ENCODE data around the gene MYBPC1.

Gene MYBPC1

DNA sequence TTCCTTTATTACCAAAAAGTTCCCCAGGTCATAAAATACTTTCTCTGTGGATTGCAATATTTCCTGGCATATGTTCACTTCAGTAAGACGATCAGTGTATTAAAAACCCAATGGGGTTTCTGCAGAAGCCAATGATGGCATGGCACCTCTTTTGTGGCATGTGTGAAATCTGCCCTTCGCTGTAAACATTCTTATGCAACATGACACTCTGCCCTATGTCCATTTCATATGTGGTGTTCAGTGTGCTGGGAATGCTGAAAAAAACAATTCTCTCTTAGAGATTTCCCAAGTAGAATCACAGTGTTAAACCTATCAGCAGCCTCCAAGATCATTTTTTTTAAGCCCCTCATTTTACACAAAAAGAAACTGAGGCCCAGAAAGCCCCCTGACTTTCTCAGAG lies 2.3 kb upstream of the MYBPC1 start:
- H3K79me2 ChIP-seq (ENCODE audit: insufficient read depth, low read length) = no peaks in the 10 kb centered on the region
- no peak overlapping the region for H2AFZ ChIP-seq (ENCODE audit: low read depth, low read length, severe bottlenecking)
- no peak for TF ChIP-seq EZH2phosphoT487 (conservative IDR thresholded peaks at IDR 0.05; ENCODE audit: low read length)
- TF ChIP-seq, protein P1, sequence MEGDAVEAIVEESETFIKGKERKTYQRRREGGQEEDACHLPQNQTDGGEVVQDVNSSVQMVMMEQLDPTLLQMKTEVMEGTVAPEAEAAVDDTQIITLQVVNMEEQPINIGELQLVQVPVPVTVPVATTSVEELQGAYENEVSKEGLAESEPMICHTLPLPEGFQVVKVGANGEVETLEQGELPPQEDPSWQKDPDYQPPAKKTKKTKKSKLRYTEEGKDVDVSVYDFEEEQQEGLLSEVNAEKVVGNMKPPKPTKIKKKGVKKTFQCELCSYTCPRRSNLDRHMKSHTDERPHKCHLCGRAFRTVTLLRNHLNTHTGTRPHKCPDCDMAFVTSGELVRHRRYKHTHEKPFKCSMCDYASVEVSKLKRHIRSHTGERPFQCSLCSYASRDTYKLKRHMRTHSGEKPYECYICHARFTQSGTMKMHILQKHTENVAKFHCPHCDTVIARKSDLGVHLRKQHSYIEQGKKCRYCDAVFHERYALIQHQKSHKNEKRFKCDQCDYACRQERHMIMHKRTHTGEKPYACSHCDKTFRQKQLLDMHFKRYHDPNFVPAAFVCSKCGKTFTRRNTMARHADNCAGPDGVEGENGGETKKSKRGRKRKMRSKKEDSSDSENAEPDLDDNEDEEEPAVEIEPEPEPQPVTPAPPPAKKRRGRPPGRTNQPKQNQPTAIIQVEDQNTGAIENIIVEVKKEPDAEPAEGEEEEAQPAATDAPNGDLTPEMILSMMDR (IDR thresholded peaks at IDR 0.05; ENCODE audit: insufficient read depth, low read length, poor library complexity, severe bottlenecking) = no peak
- H3F3A ChIP-seq (ENCODE audit: insufficient read depth) = no peaks in the 10 kb centered on the region
- H4K20me1 ChIP-seq (ENCODE audit: low read depth, low read length) = no peaks in the 10 kb centered on the region
- H3K27ac ChIP-seq (ENCODE audit: low read depth, low read length) = no peak overlapping the region
- H3K4me3 ChIP-seq (ENCODE audit: insufficient read depth, low read length, poor library complexity, severe bottlenecking) = no peak overlapping the region
- H3K9me3 ChIP-seq (ENCODE audit: insufficient read depth, low read length) = no peaks in the 10 kb centered on the region
- H3K4me2 ChIP-seq (ENCODE audit: low read depth, low read length, poor library complexity, severe bottlenecking) = no peak overlapping the region
- no peaks in the 10 kb centered on the region for H3K27me3 ChIP-seq (ENCODE audit: low read length)
- H3K36me3 ChIP-seq (ENCODE audit: low read length) = no peaks in the 10 kb centered on the region
- no peaks in the 10 kb centered on the region for H3K9me2 ChIP-seq (replicated peaks; ENCODE audit: insufficient read depth, low read length)
- H3K9ac ChIP-seq (ENCODE audit: low read length) = no peak overlapping the region

DNA sequence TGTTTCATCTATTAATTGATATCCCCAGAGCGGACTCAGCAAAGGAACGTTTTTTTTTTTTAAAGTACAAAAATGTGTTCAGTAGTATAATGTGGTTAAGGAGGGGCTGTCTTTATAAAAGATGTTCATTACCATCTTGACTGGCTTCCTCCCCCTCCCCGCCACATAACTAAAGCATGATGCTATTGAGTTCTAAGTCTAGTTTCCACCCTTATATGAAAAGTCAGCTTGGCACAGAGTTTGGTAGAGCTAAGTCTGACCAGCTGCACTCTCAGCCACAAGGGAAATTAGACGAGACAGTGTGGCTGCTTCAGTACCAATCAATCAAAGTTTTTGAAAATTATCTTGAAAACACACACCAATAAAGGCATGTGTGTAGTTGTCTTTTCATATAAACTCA lies 1.9 kb upstream of the MYBPC1 start:
- Histone ChIP-seq H3K4me2 (ENCODE audit: low read depth, low read length, poor library complexity, severe bottlenecking) (no peak overlapping the region), H3K36me3 (ENCODE audit: low read length) (no peaks in the 10 kb centered on the region), H3F3A (ENCODE audit: insufficient read depth) (no peaks in the 10 kb centered on the region), H3K9ac (ENCODE audit: low read length) (no peak overlapping the region), H3K4me3 (ENCODE audit: insufficient read depth, low read length, poor library complexity, severe bottlenecking) (no peak overlapping the region), H3K79me2 (ENCODE audit: insufficient read depth, low read length) (no peaks in the 10 kb centered on the region), H3K27me3 (ENCODE audit: low read length) (no peaks in the 10 kb centered on the region), H3K27ac (ENCODE audit: low read depth, low read length) (no peak overlapping the region), H3K9me3 (ENCODE audit: insufficient read depth, low read length) (no peaks in the 10 kb centered on the region), H2AFZ (ENCODE audit: low read depth, low read length, severe bottlenecking) (no peak overlapping the region), H4K20me1 (ENCODE audit: low read depth, low read length) (no peaks in the 10 kb centered on the region), H3K9me2 (replicated peaks; ENCODE audit: insufficient read depth, low read length) (no peaks in the 10 kb centered on the region)
- TF ChIP-seq, protein P1 (IDR thresholded peaks at IDR 0.05; ENCODE audit: insufficient read depth, low read length, poor library complexity, severe bottlenecking) = no peak
- TF ChIP-seq EZH2phosphoT487 (conservative IDR thresholded peaks at IDR 0.05; ENCODE audit: low read length) = no peak

DNA sequence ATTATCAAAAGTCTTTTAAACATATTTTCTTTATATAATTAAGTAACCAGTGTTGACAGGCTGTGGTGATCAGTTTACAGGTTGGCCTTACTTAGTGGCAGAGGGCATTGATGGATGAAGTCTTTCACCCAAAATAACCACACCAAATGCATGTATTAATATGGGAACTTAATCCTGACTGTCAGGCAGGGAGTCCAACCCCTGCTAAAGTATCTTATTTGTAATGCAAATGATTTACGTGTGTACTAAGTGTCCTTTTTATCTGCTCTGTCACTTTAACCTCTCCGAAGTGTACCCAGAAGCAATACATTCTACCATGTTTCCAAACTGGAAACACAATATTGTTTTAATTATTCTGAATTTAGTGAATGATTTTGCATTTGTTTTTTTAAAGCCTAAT lies 1.4 kb downstream of the MYBPC1 start:
- Histone ChIP-seq H2AFZ (ENCODE audit: low read depth, low read length, severe bottlenecking) (no peak overlapping the region), H3K4me2 (ENCODE audit: low read depth, low read length, poor library complexity, severe bottlenecking) (no peak overlapping the region), H3K79me2 (ENCODE audit: insufficient read depth, low read length) (no peaks in the 10 kb centered on the region), H3K27me3 (ENCODE audit: low read length) (no peaks in the 10 kb centered on the region), H3K9me3 (ENCODE audit: insufficient read depth, low read length) (no peaks in the 10 kb centered on the region), H3K27ac (ENCODE audit: low read depth, low read length) (no peak overlapping the region), H3F3A (ENCODE audit: insufficient read depth) (no peaks in the 10 kb centered on the region), H4K20me1 (ENCODE audit: low read depth, low read length) (no peaks in the 10 kb centered on the region), H3K4me3 (ENCODE audit: insufficient read depth, low read length, poor library complexity, severe bottlenecking) (no peak overlapping the region), H3K9ac (ENCODE audit: low read length) (no peak overlapping the region), H3K36me3 (ENCODE audit: low read length) (no peaks in the 10 kb centered on the region), H3K9me2 (replicated peaks; ENCODE audit: insufficient read depth, low read length) (no peaks in the 10 kb centered on the region)
- TF ChIP-seq EZH2phosphoT487 (conservative IDR thresholded peaks at IDR 0.05; ENCODE audit: low read length) = no peak
- TF ChIP-seq, protein P1 (IDR thresholded peaks at IDR 0.05; ENCODE audit: insufficient read depth, low read length, poor library complexity, severe bottlenecking) = no peak

Data from SU-DHL-6 (cell line).